Trophoblast cell (in vitro differentiated cells and primary cell): Measurements from ENCODE around the gene E2F6.
A peak's percentile ranks its signal among the peaks of the same experiment; 100 is the strongest.
"Not testable (repeated sequence)": the region's sequence is repeated elsewhere in the genome, so short reads cannot be mapped to it uniquely, and the experiment has no call there.

ENCODE experiments used
- DNase-seq, 2 donors: peaks; one replicate each; pipeline ENCODE4 v3.0.0-alpha.2; 2016
- H2AFZ ChIP-seq: 2 replicates; pipeline ENCODE4 v1.6.1; 2013; ENCODE audit warnings: low read length, moderate library complexity, mild to moderate bottlenecking; ENCODE audit not compliant: insufficient read depth, poor library complexity
- H2AK5ac ChIP-seq: 2 replicates; pipeline ENCODE4 v1.6.1; 2013; ENCODE audit warnings: mild to moderate bottlenecking, low read length
- H2BK120ac ChIP-seq: 2 replicates; pipeline ENCODE4 v1.6.1; 2013; ENCODE audit warnings: low read length, mild to moderate bottlenecking, moderate library complexity; ENCODE audit not compliant: insufficient read depth, poor library complexity
- H2BK12ac ChIP-seq: 2 replicates; pipeline ENCODE4 v1.6.1; 2013; ENCODE audit warnings: mild to moderate bottlenecking, low read length, moderate library complexity
- H2BK5ac ChIP-seq: 2 replicates; pipeline ENCODE4 v1.6.1; 2013; ENCODE audit warnings: low read length, low read depth, moderate library complexity, mild to moderate bottlenecking; ENCODE audit not compliant: poor library complexity
- H3K14ac ChIP-seq: 2 replicates; pipeline ENCODE4 v1.6.1; 2013; ENCODE audit warnings: mild to moderate bottlenecking, low read length
- H3K18ac ChIP-seq: 2 replicates; pipeline ENCODE4 v1.6.1; 2013; ENCODE audit warnings: mild to moderate bottlenecking, low read length
- H3K23ac ChIP-seq: 2 replicates; pipeline ENCODE4 v1.6.1; 2013; ENCODE audit warnings: low read length
- H3K27ac ChIP-seq: 2 replicates; pipeline ENCODE4 v1.5.1; 2013; ENCODE audit warnings: low read depth, mild to moderate bottlenecking, inconsistent platforms, low read length, moderate library complexity
- H3K27me3 ChIP-seq: 2 replicates; pipeline ENCODE4 v1.6.1; 2013; ENCODE audit warnings: inconsistent platforms, mild to moderate bottlenecking, low read length, moderate library complexity; ENCODE audit not compliant: insufficient read depth
- H3K36me3 ChIP-seq, 2 experiments: 1 replicate in 1 of 2; 2 replicates in 1 of 2; pipeline ENCODE4 v1.6.1; 2013; ENCODE audit warnings: low read length in 2 of 2, mild to moderate bottlenecking in 2 of 2, moderate library complexity in 1 of 2; ENCODE audit not compliant: insufficient read depth in 2 of 2, control insufficient read depth in 1 of 2
- H3K4ac ChIP-seq: 2 replicates; pipeline ENCODE4 v1.6.1; 2013; ENCODE audit warnings: low read depth, mild to moderate bottlenecking, low read length, moderate library complexity
- H3K4me1 ChIP-seq, 2 experiments: 1 replicate in 1 of 2; 2 replicates in 1 of 2; pipeline ENCODE4 v1.6.1; 2013; ENCODE audit warnings: low read length in 2 of 2, mild to moderate bottlenecking in 2 of 2, moderate library complexity in 1 of 2; ENCODE audit not compliant: insufficient read depth in 2 of 2, control insufficient read depth in 1 of 2
- H3K4me2 ChIP-seq: 2 replicates; pipeline ENCODE4 v1.6.1; 2013; ENCODE audit warnings: inconsistent platforms, mild to moderate bottlenecking, low read length, moderate library complexity
- H3K4me3 ChIP-seq: 2 replicates; pipeline ENCODE4 v1.5.1; 2013; ENCODE audit warnings: mild to moderate bottlenecking, low read depth, low read length, inconsistent platforms
- H3K79me1 ChIP-seq: one replicate; pipeline ENCODE4 v1.6.1; 2013; ENCODE audit warnings: low read length
- H3K79me2 ChIP-seq: 2 replicates; pipeline ENCODE4 v1.6.1; 2013; ENCODE audit warnings: low read length, mild to moderate bottlenecking; ENCODE audit not compliant: control insufficient read depth, insufficient read depth, poor library complexity
- H3K9ac ChIP-seq: 2 replicates; pipeline ENCODE4 v1.6.1; 2013; ENCODE audit warnings: mild to moderate bottlenecking, low read length
- H3K9me3 ChIP-seq: 2 replicates; pipeline ENCODE4 v1.6.1; 2013; ENCODE audit warnings: low read depth, mild to moderate bottlenecking, control low read depth, inconsistent platforms, low read length; ENCODE audit not compliant: insufficient read depth
- H4K12ac ChIP-seq: 2 replicates; pipeline ENCODE4 v1.6.1; 2013; ENCODE audit warnings: low read depth, mild to moderate bottlenecking, low read length, moderate library complexity
- H4K8ac ChIP-seq: 2 replicates; pipeline ENCODE4 v1.6.1; 2013; ENCODE audit warnings: low read depth, mild to moderate bottlenecking, low read length, moderate library complexity
- H4K91ac ChIP-seq: one replicate; pipeline ENCODE4 v1.6.1; 2013; ENCODE audit warnings: low read depth, mild to moderate bottlenecking, low read length, moderate library complexity
- WGBS: extraction: QIAGEN DNeasy Blood & Tissue Kit; methylation state at CpG from one replicate; pipeline ENCODE4 v1.1.7; 2013; ENCODE audit warnings: missing lambda C conversion rate; ENCODE audit not compliant: insufficient read length, insufficient coverage; ENCODE audit errors: extremely low coverage; 5-methylcytosine and 5-hydroxymethylcytosine counted together

Gene E2F6

GRCh38 chr2:11405074-11405406, 60.9 kb downstream of the E2F6 start:
- DNase-seq, H2BK5ac ChIP-seq: not testable (repeated sequence)

GRCh38 chr2:11404376-11405073, 61.4 kb downstream of the E2F6 start:
- Histone ChIP-seq H3K79me2 (no peaks in the 10 kb centered on the region), H3K9me3 (no peaks in the 10 kb centered on the region), H3K18ac (no peak overlapping the region), H2BK120ac (peak overlapping the region; percentile 58), H3K27me3 (no peaks in the 10 kb centered on the region), H2BK12ac (peak overlapping the region; percentile 3), H3K79me1 (peaks cover 2% of the 10 kb centered on the region), H4K91ac (peak overlapping the region; percentile 25), H3K4me2 (no peak overlapping the region), H2AK5ac (no peak overlapping the region), H3K27ac (no peak overlapping the region), H3K9ac (no peak overlapping the region), H4K12ac (no peak overlapping the region), H3K4me3 (no peak overlapping the region), H3K14ac (no peak overlapping the region), H3K4me1 (peaks cover 2 to 7% of the 10 kb centered on the region in 2 experiments), H3K4ac (no peak overlapping the region), H3K36me3 (no peaks in the 10 kb centered on the region), H2AFZ (no peak overlapping the region), H4K8ac (no peak overlapping the region), H2BK5ac (no peak overlapping the region), H3K23ac (no peak overlapping the region)
- no CpG with 5 or more reads among the region's 7 CpGs for WGBS
- no peak for DNase-seq

More at GRCh38 chr2:11405074-11405406, 60.9 kb downstream of the E2F6 start:
- H3K23ac ChIP-seq, H3K27me3 ChIP-seq, H2BK12ac ChIP-seq, H4K91ac ChIP-seq, H3K9ac ChIP-seq, H3K14ac ChIP-seq, H3K4me2 ChIP-seq, H4K8ac ChIP-seq, H3K4me1 ChIP-seq, H3K9me3 ChIP-seq, H2AFZ ChIP-seq, H3K36me3 ChIP-seq, H3K79me2 ChIP-seq, H3K79me1 ChIP-seq, H3K4ac ChIP-seq, H4K12ac ChIP-seq, H2BK120ac ChIP-seq, H3K4me3 ChIP-seq, H3K18ac ChIP-seq, H2AK5ac ChIP-seq, H3K27ac ChIP-seq: not testable (repeated sequence)
- no CpG with 5 or more reads among the region's 8 CpGs for WGBS

DNA sequence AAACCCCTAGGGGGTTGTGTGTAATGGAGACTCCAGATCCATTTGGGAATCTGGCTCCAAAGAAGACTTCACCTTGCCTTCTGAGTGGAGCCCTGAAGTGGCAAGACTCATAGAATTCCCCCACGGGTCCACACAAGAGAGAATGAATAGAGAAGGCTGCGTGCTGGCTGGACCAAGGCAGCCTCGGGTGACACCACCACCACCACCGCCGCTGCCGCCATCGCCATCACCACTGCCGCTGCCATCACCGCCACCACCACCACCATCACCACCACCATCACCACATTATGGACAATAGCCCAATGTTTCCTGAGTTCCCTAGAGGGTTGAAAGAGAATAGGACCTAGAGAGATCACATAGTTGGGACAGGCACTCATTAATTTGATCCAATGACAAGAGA, 63.5 kb downstream of the E2F6 start:
- Histone ChIP-seq H4K12ac (no peak overlapping the region), H2AFZ (no peak overlapping the region), H3K9ac (no peak overlapping the region), H3K14ac (no peak overlapping the region), H2BK5ac (no peak overlapping the region), H3K18ac (no peak overlapping the region), H3K79me1 (peaks cover 2% of the 10 kb centered on the region), H4K8ac (no peak overlapping the region), H2BK120ac (no peak overlapping the region), H3K4me1 (peaks cover 2 to 6% of the 10 kb centered on the region in 2 experiments), H3K23ac (no peak overlapping the region), H3K4me2 (no peak overlapping the region), H3K27me3 (no peaks in the 10 kb centered on the region), H4K91ac (no peak overlapping the region), H3K36me3 (no peaks in the 10 kb centered on the region), H3K9me3 (no peaks in the 10 kb centered on the region), H2BK12ac (no peak overlapping the region), H3K79me2 (no peaks in the 10 kb centered on the region), H3K27ac (no peak overlapping the region), H3K4ac (no peak overlapping the region), H2AK5ac (no peak overlapping the region), H3K4me3 (no peak overlapping the region)
- DNase-seq = no peak
- WGBS = no CpG with 5 or more reads among the region's 9 CpGs

- H3K23ac ChIP-seq = no peak overlapping the region
- H3K4me3 ChIP-seq = no peak overlapping the region
- no peak overlapping the region for H3K18ac ChIP-seq
- H2BK120ac ChIP-seq = no peak overlapping the region
- no CpG with 5 or more reads among the region's 7 CpGs for WGBS
- no peak overlapping the region for H4K8ac ChIP-seq
- no peaks in the 10 kb centered on the region for H3K9me3 ChIP-seq
- H2AFZ ChIP-seq = no peak overlapping the region
- no peak overlapping the region for H2BK5ac ChIP-seq
- no peaks in the 10 kb centered on the region for H3K79me2 ChIP-seq
- no peak for DNase-seq
- peaks cover 2% of the 10 kb centered on the region for H3K79me1 ChIP-seq
- H3K4me2 ChIP-seq = no peak overlapping the region
- H3K9ac ChIP-seq = no peak overlapping the region
- no peak overlapping the region for H3K27ac ChIP-seq
- no peak overlapping the region for H3K4ac ChIP-seq
- peaks cover 2 to 5% of the 10 kb centered on the region in 2 experiments for H3K4me1 ChIP-seq
- no peak overlapping the region for H4K91ac ChIP-seq
- no peak overlapping the region for H4K12ac ChIP-seq
- H2BK12ac ChIP-seq = no peak overlapping the region
- no peak overlapping the region for H2AK5ac ChIP-seq
- no peaks in the 10 kb centered on the region for H3K27me3 ChIP-seq
- no peak overlapping the region for H3K14ac ChIP-seq
- H3K36me3 ChIP-seq = no peaks in the 10 kb centered on the region
Observed at GRCh38 chr2:11399438-11399762, 66.6 kb downstream of the E2F6 start.
